ENCODE data around the gene MTMR11.
A peak's percentile ranks its signal among the peaks of the same experiment; 100 is the strongest.
"Not testable (repeated sequence)": the region's sequence is repeated elsewhere in the genome, so short reads cannot be mapped to it uniquely, and the experiment has no call there.

Gene MTMR11

DNA sequence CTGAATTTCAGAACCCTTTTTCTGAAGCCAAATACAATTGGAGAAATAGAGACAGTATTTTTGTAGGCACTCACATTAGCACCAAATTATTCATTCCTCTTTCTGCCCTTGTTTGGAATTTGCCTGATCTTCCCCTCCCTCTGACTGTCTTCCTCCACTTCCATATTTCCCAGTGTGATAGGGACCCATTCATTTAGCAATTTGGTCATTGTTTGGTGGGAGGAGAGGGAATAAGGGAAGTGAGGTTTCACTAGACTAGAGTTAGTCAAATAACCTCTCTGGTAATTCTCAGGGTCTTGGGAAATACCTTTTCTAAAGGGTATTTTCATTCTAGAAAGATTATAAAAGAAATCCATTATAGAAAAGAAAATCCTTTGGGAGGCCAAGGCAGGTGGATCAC, 31.0 kb upstream of the MTMR11 start:
- TF ChIP-seq, protein P1, sequence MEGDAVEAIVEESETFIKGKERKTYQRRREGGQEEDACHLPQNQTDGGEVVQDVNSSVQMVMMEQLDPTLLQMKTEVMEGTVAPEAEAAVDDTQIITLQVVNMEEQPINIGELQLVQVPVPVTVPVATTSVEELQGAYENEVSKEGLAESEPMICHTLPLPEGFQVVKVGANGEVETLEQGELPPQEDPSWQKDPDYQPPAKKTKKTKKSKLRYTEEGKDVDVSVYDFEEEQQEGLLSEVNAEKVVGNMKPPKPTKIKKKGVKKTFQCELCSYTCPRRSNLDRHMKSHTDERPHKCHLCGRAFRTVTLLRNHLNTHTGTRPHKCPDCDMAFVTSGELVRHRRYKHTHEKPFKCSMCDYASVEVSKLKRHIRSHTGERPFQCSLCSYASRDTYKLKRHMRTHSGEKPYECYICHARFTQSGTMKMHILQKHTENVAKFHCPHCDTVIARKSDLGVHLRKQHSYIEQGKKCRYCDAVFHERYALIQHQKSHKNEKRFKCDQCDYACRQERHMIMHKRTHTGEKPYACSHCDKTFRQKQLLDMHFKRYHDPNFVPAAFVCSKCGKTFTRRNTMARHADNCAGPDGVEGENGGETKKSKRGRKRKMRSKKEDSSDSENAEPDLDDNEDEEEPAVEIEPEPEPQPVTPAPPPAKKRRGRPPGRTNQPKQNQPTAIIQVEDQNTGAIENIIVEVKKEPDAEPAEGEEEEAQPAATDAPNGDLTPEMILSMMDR (IDR thresholded peaks at IDR 0.05; ENCODE audit: low read length, missing control alignments) = no peak
- H3K4me3 ChIP-seq (replicated peaks; ENCODE audit: low read depth, low read length) = no peak overlapping the region
- no peak for DNase-seq (ENCODE audit: low read depth)

GRCh38 chr1:149967041-149967440, 30.4 kb upstream of the MTMR11 start:
- TF ChIP-seq, protein P1 (IDR thresholded peaks at IDR 0.05; ENCODE audit: low read length, missing control alignments) = no peak
- H3K4me3 ChIP-seq (replicated peaks; ENCODE audit: low read depth, low read length) = no peak overlapping the region
- no peak for DNase-seq (ENCODE audit: low read depth)

DNA sequence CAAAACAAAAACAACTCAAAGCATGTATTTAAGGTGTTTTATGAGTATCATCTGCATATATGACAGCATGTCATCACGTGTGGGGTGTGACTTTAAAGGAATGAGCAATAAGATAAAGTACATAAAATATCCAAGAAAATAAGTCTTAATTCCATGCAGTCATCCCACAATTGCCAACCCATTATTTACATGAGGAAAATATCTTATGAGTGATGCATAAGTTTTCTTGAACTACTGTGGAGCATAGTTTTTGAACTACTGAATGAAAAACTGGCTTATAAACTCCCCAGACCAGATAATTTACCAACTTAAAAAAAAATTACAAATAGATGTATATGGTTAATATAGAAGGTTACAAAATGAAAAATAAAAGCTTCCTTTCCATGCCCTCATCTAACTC, 29.7 kb upstream of the MTMR11 start:
- H3K4me3 ChIP-seq (replicated peaks; ENCODE audit: low read depth, low read length) = no peak overlapping the region
- TF ChIP-seq, protein P1 (IDR thresholded peaks at IDR 0.05; ENCODE audit: low read length, missing control alignments) = no peak
- DNase-seq (ENCODE audit: low read depth) = no peak

DNA sequence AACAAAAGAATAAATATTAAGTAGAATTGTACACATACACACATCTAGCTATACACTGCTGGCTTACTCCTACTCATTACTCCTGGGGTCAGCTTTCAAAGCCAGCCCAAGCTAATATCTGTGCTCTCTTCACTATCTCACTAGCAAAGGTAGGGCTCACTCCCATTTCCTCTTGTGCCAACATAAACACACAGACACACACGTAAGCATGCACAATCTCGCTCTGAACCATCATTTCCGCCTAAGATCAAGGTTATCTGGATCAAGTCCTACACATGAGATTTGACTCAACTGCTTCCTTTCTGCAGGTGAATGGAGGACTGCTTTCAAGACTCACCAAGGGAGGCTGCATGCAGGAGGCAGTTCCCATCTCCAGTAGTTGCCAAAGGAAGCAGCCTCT, 28.8 kb upstream of the MTMR11 start:
- TF ChIP-seq, protein P1 (IDR thresholded peaks at IDR 0.05; ENCODE audit: low read length, missing control alignments) = no peak
- no peak overlapping the region for H3K4me3 ChIP-seq (replicated peaks; ENCODE audit: low read depth, low read length)
- no peak for DNase-seq (ENCODE audit: low read depth)

- TF ChIP-seq, protein P1 (IDR thresholded peaks at IDR 0.05; ENCODE audit: low read length, missing control alignments) = no peak
- no peak overlapping the region for H3K4me3 ChIP-seq (replicated peaks; ENCODE audit: low read depth, low read length)
- DNase-seq (ENCODE audit: low read depth) = peak; percentile 47
These were observed 26.7 kb upstream of the MTMR11 start for GRCh38 chr1:149963358-149963757.

DNA sequence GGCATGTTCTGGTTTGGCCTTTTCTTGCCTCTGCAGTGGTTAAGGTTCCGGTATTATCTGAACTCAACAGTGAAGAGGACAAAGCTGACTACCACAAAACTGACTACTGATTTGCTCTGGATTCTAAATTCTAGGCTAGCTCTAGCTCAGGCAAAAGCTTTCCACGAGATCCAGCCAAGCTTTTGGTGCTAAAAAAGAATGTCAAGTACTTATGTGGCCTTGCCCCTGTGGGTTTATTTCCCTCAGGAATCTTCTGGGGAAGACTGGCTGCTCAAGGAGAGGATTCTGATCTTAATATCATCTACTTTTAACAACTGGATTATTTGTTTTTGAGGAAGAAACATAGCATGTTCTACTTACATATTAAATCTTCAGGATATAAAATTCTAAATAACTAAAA, 26.1 kb upstream of the MTMR11 start:
- no peak for DNase-seq (ENCODE audit: low read depth)
- TF ChIP-seq, protein P1 (IDR thresholded peaks at IDR 0.05; ENCODE audit: low read length, missing control alignments) = no peak
- H3K4me3 ChIP-seq (replicated peaks; ENCODE audit: low read depth, low read length) = no peak overlapping the region

- peak; percentile 91 for DNase-seq (ENCODE audit: low read depth)
- H3K4me3 ChIP-seq (replicated peaks; ENCODE audit: low read depth, low read length) = no peak overlapping the region
- TF ChIP-seq, protein P1 (IDR thresholded peaks at IDR 0.05; ENCODE audit: low read length, missing control alignments) = peak; percentile 68
These were observed 25.5 kb upstream of the MTMR11 start for GRCh38 chr1:149962039-149962647.

- not testable (repeated sequence) for H3K4me3 ChIP-seq (replicated peaks; ENCODE audit: low read depth, low read length); DNase-seq (ENCODE audit: low read depth)
These were observed 20.9 kb upstream of the MTMR11 start for GRCh38 chr1:149957548-149957947.

Measured in fibroblast of pulmonary artery (primary cell).